Measurements from ENCODE around the gene ATP6V0C.
"Not testable (repeated sequence)": the region's sequence is repeated elsewhere in the genome, so short reads cannot be mapped to it uniquely, and the experiment has no call there.

- TF ChIP-seq CTCF (conservative IDR thresholded peaks at IDR 0.05; ENCODE audit: low read length); EZH2phosphoT487 (IDR thresholded peaks at IDR 0.05; ENCODE audit: borderline replicate concordance): not testable (repeated sequence)
Measured at GRCh38 chr16:2534335-2534734, 20.6 kb downstream of the ATP6V0C start.
